ENCODE measurements around the gene AP1B1.

AP1B1 gene

GRCh38 chr22:29330291-29330690 lies 58.1 kb downstream of the AP1B1 start:
- DNase-seq: no peak

GRCh38 chr22:29329581-29329980 lies 58.8 kb downstream of the AP1B1 start:
- no peak for DNase-seq

- DNase-seq: no peak
Measured at GRCh38 chr22:29328566-29329500, 59.5 kb downstream of the AP1B1 start.

GRCh38 chr22:29328055-29328454 lies 60.3 kb downstream of the AP1B1 start:
- no peak for DNase-seq

- no peak for DNase-seq
Measured at GRCh38 chr22:29327089-29327764, 61.1 kb downstream of the AP1B1 start.

GRCh38 chr22:29326481-29326880 lies 61.9 kb downstream of the AP1B1 start:
- no peak for DNase-seq

GRCh38 chr22:29325785-29326315 lies 62.5 kb downstream of the AP1B1 start:
- DNase-seq: no peak

GRCh38 chr22:29325356-29325755 lies 63.0 kb downstream of the AP1B1 start:
- DNase-seq: no peak

GRCh38 chr22:29323641-29324040 lies 64.7 kb downstream of the AP1B1 start:
- DNase-seq: no peak

- DNase-seq: no peak
Measured at GRCh38 chr22:29320546-29320945, 67.8 kb downstream of the AP1B1 start.

GRCh38 chr22:29319072-29319471 lies 69.3 kb downstream of the AP1B1 start:
- no peak for DNase-seq

GRCh38 chr22:29317827-29318454 lies 70.4 kb downstream of the AP1B1 start:
- DNase-seq: no peak

- no peak for DNase-seq
Measured at GRCh38 chr22:29316141-29316828, 72.1 kb downstream of the AP1B1 start.

- no peak for DNase-seq
Measured at GRCh38 chr22:29315286-29316140, 72.9 kb downstream of the AP1B1 start, which contains the start of gene RASL10A. Gene RASL10A (minus strand): TSS chr22:29315697. CDS start chr22:29315246, 451 bp downstream.

- no peak for DNase-seq
Measured at GRCh38 chr22:29314537-29315285, 73.7 kb downstream of the AP1B1 start.

GRCh38 chr22:29313576-29314466 lies 74.5 kb downstream of the AP1B1 start:
- no peak for DNase-seq

- no peak for DNase-seq
Measured at GRCh38 chr22:29313126-29313575, 75.2 kb downstream of the AP1B1 start.

- no peak for DNase-seq
Measured at GRCh38 chr22:29312218-29313125, 75.9 kb downstream of the AP1B1 start.

All from CD4-positive, alpha-beta T cell treated with Interleukin-10 for 1 hour (primary cell).